RWPE2 (cell line): ENCODE measurements around the gene ZNF324.

Experiments used
- ATAC-seq: fragments of 200-7000 bp; cut with Tn5 transposase; 3 replicates; pipeline ENCODE4 v1.9.1; 2021; ENCODE audit warnings: low read depth
- DNase-seq: peaks from one replicate; pipeline ENCODE4 v3.0.0-alpha.2; 2020; ENCODE audit warnings: low spot score
- H3K27ac ChIP-seq: fragments of 450-650 bp; 2 replicates; pipeline ENCODE4 v1.5.1; 2017; ENCODE audit warnings: mild to moderate bottlenecking; ENCODE audit not compliant: poor library complexity, severe bottlenecking
- H3K27me3 ChIP-seq: fragments of 250-450 bp; sonication (Bioruptor Pico); 2 replicates; pipeline ENCODE4 v1.5.1; 2021; ENCODE audit warnings: mild to moderate bottlenecking, moderate library complexity; ENCODE audit not compliant: insufficient read depth, poor library complexity, severe bottlenecking
- H3K36me3 ChIP-seq: fragments of 250-450 bp; sonication (Bioruptor Pico); 2 replicates; pipeline ENCODE4 v1.5.1; 2020; ENCODE audit warnings: low read depth, mild to moderate bottlenecking, moderate library complexity
- H3K4me1 ChIP-seq: fragments of 250-450 bp; sonication (Bioruptor Pico); 2 replicates; pipeline ENCODE4 v1.5.1; 2021; ENCODE audit warnings: mild to moderate bottlenecking, moderate library complexity; ENCODE audit not compliant: insufficient read depth, poor library complexity, severe bottlenecking
- H3K4me3 ChIP-seq: fragments of 250-450 bp; sonication (Bioruptor Pico); 2 replicates; pipeline ENCODE4 v1.5.1; 2021; ENCODE audit warnings: mild to moderate bottlenecking, moderate library complexity; ENCODE audit not compliant: severe bottlenecking
- H3K9me3 ChIP-seq: fragments of 250-450 bp; sonication (Bioruptor Pico); 2 replicates; pipeline ENCODE4 v1.5.1; 2021; ENCODE audit warnings: mild to moderate bottlenecking, moderate library complexity; ENCODE audit not compliant: severe bottlenecking
- CTCF ChIP-seq: fragments of 450-650 bp; IDR thresholded peaks from one replicate; pipeline ENCODE4 v1.5.1; 2017; ENCODE audit warnings: mild to moderate bottlenecking, moderate library complexity; ENCODE audit not compliant: poor library complexity, severe bottlenecking

ZNF324 gene

DNA sequence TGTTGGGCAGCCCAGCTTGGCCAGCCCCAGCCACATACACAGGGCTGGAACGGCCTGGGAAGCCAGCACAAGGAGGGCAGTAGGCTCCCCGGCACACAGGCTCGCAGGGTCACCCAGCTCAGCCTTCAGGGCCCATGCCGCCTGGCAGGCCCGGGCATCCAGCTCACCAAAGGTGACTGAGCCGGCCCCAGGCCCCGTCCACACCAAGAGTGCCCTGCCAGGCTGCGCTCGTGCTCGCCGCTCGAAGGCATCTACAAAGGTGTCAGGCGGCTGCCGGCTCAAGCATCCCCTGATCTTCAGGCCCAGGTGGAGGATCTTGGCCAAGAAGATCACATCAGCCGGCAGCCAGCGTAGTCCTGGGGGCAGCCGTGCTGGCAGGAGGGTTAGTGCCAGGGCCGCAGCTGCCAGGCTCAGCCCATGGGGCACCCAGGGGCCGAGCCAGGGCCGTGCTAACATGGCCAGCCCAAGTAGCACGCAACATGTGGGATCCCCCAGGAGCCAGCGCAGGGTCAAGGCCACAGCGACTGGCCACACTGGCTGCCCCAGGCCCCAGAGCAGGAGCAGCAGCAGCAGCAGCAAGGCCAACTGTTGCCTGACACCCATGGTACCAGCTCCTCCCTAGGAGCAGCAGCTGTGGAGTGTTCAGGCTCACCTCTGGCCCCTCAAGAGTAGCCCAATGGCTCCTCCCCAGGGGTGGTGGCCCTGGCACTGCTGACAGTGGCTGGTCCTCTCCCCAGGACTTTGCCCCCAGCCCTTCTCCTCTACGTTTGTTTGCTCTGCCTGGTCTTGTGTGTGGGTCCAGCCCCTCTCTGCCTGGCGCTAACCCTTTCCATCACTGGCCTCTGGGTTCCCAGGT, 44.7 kb downstream of the ZNF324 start, which contains the start of gene SLC27A5:
SLC27A5 (minus strand) TSS at position 640 of the 856 bp plus-strand sequence; CDS start at position 603, 37 bp downstream.
- Histone ChIP-seq H3K4me1 (no peaks in the 10 kb centered on the region), H3K4me3 (no peak within 1 kb of the TSS), H3K36me3 (peaks cover 6% of the 10 kb centered on the region), H3K9me3 (no peaks in the 10 kb centered on the region), H3K27me3 (no peaks in the 10 kb centered on the region), H3K27ac (no peak within 1 kb of the TSS)
- no peak for TF ChIP-seq CTCF
- no peak for DNase-seq
- ATAC-seq: 0 out of 3 replicates have a peak, but pooled peaks have one; percentile 2

DNA sequence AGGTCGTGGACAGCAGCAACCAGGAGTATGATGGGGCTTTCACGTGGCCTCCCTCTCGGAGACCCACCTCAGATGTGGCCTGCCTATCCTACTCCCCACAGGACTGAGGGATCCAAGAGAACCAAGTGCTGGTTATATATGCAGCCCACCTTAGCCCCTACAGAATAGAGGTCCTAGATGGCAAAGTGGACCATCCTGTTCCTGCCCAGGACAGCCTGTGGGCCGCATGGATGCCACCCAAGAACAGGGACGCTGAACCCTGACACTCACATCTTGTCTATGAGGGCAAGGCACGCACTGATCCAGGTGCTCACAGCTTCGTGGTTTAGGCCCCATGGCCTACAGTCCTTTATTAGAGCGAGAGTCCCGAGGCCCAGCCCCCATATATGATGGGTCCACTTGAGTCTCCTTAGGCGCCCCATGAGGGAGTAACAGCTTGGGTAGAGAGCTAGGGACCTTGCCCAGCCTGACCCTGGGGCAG, 46.4 kb downstream of the ZNF324 start:
- Histone ChIP-seq H3K27ac (peak overlapping the region; percentile 47), H3K9me3 (no peaks in the 10 kb centered on the region), H3K4me3 (no peak overlapping the region), H3K36me3 (peaks cover 6% of the 10 kb centered on the region), H3K27me3 (no peaks in the 10 kb centered on the region), H3K4me1 (peaks cover 3% of the 10 kb centered on the region)
- no peak for TF ChIP-seq CTCF
- ATAC-seq (no peak), DNase-seq (no peak)

GRCh38 chr19:58513694-58514563, 47.0 kb downstream of the ZNF324 start:
- TF ChIP-seq CTCF: peak; percentile 96
- DNase-seq: peak; percentile 85
- Histone ChIP-seq H3K4me1 (peaks cover 3% of the 10 kb centered on the region), H3K9me3 (no peaks in the 10 kb centered on the region), H3K36me3 (peaks cover 6% of the 10 kb centered on the region), H3K27ac (peak overlapping the region; percentile 47), H3K4me3 (peak overlapping the region; percentile 31), H3K27me3 (no peaks in the 10 kb centered on the region)
- peak; percentile 64 for ATAC-seq

DNA sequence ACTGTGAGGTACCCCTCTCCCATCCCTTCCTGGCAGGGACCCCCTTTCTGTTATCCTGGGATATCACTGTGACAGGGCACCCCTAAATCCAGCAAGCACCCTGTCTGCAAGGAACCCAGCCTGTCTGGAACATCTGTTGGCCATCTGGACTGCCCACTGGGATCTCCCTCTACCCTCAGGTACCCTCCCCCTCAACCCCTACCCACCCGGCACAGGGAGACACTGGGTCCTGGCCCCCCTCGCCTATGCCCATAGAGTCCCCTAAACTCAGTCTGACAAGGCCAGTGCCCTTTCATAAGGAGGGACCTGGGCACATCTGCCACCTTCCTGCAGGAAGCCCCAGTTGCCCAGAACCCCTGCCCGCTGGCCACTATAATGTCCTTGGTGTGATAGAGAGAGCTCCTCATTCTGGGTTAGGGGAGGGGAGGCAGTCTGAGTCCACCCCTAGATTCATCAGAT, 47.7 kb downstream of the ZNF324 start:
- Histone ChIP-seq H3K4me3 (peak overlapping the region; percentile 31), H3K27ac (peak overlapping the region; percentile 47), H3K27me3 (no peaks in the 10 kb centered on the region), H3K4me1 (peaks cover 3% of the 10 kb centered on the region), H3K9me3 (no peaks in the 10 kb centered on the region), H3K36me3 (peaks cover 6% of the 10 kb centered on the region)
- DNase-seq (no peak), ATAC-seq (no peak)
- TF ChIP-seq CTCF: no peak
